ENCODE results near the gene S100B.

The S100B gene

DNA sequence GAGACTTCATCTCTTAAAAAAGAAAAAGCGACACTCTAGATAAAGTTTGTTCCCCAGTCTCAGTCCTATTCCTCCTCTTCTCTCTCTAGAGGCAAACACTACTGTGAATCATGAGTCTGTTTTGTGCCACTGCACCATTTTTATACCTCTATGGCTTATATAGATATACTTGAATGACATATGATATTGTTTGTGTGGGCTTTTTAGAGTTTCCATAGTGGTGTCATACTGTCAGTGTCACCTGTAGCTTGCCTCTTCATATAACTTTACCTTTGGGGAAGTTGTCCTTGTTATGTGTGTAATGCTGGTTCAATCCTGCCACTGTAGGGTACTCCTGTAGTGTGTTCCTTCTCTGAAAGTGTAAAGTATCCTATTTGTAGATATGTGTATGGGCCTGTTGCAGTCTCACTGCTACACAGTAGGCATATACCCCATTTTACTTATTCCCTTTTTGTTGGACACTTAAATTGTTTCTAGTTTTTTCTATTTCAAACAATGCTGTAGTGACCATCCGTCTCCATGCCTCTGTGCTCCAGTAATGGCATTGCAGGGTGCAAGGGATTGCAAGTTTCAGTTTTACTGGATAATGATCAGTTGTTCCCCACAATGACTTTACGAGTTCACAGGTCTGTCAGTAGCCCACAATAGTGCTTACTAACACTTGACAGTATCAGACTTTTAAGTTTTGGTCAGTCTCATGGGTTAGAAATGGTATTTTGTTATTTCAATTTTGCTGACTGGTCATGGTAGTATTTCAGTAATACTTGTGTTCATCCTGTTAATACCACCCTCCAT, 33.3 kb upstream of the S100B start:
- no CpG with 5 or more reads among the region's 3 CpGs for WGBS (ENCODE audit: extremely low coverage, insufficient coverage, low lambda C conversion rate)
- no peaks in the 10 kb centered on the region for H3K36me3 ChIP-seq (ENCODE audit: control insufficient read depth, insufficient read depth, low read length)

DNA sequence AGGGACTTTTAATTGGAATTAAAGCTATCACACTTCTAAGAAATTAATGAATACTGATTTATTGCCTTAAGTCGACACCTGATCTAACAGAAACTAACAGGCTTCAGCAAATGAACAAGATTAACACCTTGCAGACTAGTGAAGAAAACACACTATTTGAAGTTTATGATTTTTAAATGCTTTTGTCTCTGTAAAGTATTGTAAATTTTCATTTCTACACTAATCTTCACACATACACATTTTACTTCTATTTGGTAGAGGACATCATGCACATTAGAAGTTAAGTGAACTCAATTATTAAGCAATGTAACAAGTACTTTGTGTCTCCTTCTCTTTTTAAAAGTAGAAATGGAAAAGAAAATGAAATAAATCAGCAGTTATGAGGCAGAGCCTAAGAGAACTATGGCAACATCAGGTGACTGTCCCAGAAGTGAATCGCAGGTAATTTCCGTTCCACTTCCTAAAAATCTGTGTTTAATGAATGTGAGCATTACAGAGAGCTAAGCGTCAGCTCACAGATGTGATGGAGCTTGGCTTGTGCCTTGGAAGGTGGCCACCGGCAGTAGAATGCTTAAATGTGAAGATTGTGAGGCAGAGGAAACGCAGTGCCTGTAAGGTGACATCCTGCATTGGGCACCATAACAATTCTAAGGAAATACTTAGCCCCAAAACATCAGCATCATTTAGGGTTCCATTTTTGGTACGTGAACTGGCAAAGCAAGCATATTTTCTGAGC, 31.8 kb upstream of the S100B start:
- peak overlapping the region; percentile 92 for H3K4me2 ChIP-seq (ENCODE audit: low read length)
- no peak overlapping the region for H2AK5ac ChIP-seq (ENCODE audit: low read length)
- peaks cover 9% of the 10 kb centered on the region for H3K79me1 ChIP-seq (ENCODE audit: low read length)
- no peak overlapping the region for H3K56ac ChIP-seq (ENCODE audit: low read length)
- no peak overlapping the region for H3K4me3 ChIP-seq (ENCODE audit: low read length)
- no peak overlapping the region for H2BK120ac ChIP-seq (ENCODE audit: low read depth, low read length)
- H3K23ac ChIP-seq (ENCODE audit: low read length), result no peak overlapping the region
- no peak overlapping the region for H3K18ac ChIP-seq (ENCODE audit: low read length)
- H2BK5ac ChIP-seq (ENCODE audit: low read length), result no peak overlapping the region
- H3K79me2 ChIP-seq (ENCODE audit: control insufficient read depth, insufficient read depth, low read length), result peaks cover 5% of the 10 kb centered on the region
- H2BK15ac ChIP-seq (replicated peaks; ENCODE audit: low read depth), result no peak overlapping the region
- H3K4me1 ChIP-seq (ENCODE audit: control insufficient read depth, low read depth, low read length), result no peaks in the 10 kb centered on the region
- no peak overlapping the region for H4K8ac ChIP-seq (ENCODE audit: low read depth, low read length)
- H3K36me3 ChIP-seq (ENCODE audit: control insufficient read depth, insufficient read depth, low read length), result no peaks in the 10 kb centered on the region
- H3K27ac ChIP-seq (ENCODE audit: low read depth, low read length), result no peak overlapping the region
- no peak overlapping the region for H4K5ac ChIP-seq (ENCODE audit: low read length)
- H3K27me3 ChIP-seq (ENCODE audit: insufficient read depth, low read length, poor library complexity), result no peaks in the 10 kb centered on the region
- H3K4ac ChIP-seq (ENCODE audit: low read depth, low read length), result no peak overlapping the region
- WGBS (ENCODE audit: extremely low coverage, insufficient coverage, low lambda C conversion rate), result no CpG with 5 or more reads among the region's 7 CpGs
- no peak for DNase-seq
- peak overlapping the region; percentile 100 for H3K9ac ChIP-seq (ENCODE audit: low read length)

More for the DNA sequence above, 33.3 kb upstream of the S100B start:
- Histone ChIP-seq H3K4me1 (ENCODE audit: control insufficient read depth, low read depth, low read length) (no peaks in the 10 kb centered on the region), H3K79me2 (ENCODE audit: control insufficient read depth, insufficient read depth, low read length) (peaks cover 5% of the 10 kb centered on the region), H3K56ac (ENCODE audit: low read length) (no peak overlapping the region), H2AK5ac (ENCODE audit: low read length) (no peak overlapping the region), H3K4ac (ENCODE audit: low read depth, low read length) (no peak overlapping the region), H3K23ac (ENCODE audit: low read length) (no peak overlapping the region), H2BK120ac (ENCODE audit: low read depth, low read length) (no peak overlapping the region), H2BK5ac (ENCODE audit: low read length) (no peak overlapping the region), H3K18ac (ENCODE audit: low read length) (no peak overlapping the region), H3K4me3 (ENCODE audit: low read length) (no peak overlapping the region), H4K8ac (ENCODE audit: low read depth, low read length) (no peak overlapping the region), H3K27ac (ENCODE audit: low read depth, low read length) (no peak overlapping the region), H4K5ac (ENCODE audit: low read length) (no peak overlapping the region), H3K79me1 (ENCODE audit: low read length) (peaks cover 9% of the 10 kb centered on the region), H3K4me2 (ENCODE audit: low read length) (no peak overlapping the region), H2BK15ac (replicated peaks; ENCODE audit: low read depth) (no peak overlapping the region), H3K9ac (ENCODE audit: low read length) (no peak overlapping the region), H3K27me3 (ENCODE audit: insufficient read depth, low read length, poor library complexity) (no peaks in the 10 kb centered on the region)
- DNase-seq, result no peak

DNA sequence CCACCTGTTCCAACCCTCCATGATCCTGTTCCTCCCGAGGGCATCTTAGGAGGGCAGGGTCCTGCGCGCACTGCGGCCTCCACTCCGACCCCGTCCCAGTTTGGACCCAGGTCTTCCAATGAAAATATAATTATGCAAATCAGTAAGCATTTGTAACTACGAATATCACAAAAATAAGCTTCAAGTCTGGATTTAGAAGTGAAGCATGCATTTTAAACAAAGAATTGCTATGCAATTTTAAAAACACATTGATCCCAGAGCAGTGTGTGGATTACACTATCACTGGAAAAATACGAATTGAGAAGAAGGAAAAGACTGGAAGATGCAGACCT, 31.3 kb upstream of the S100B start:
- Histone ChIP-seq H3K27ac (ENCODE audit: low read depth, low read length) (peak overlapping the region; percentile 74), H3K23ac (ENCODE audit: low read length) (no peak overlapping the region), H2BK120ac (ENCODE audit: low read depth, low read length) (no peak overlapping the region), H2BK15ac (replicated peaks; ENCODE audit: low read depth) (no peak overlapping the region), H4K8ac (ENCODE audit: low read depth, low read length) (no peak overlapping the region), H3K9ac (ENCODE audit: low read length) (peak overlapping the region; percentile 100), H3K18ac (ENCODE audit: low read length) (no peak overlapping the region), H3K36me3 (ENCODE audit: control insufficient read depth, insufficient read depth, low read length) (no peaks in the 10 kb centered on the region), H2AK5ac (ENCODE audit: low read length) (no peak overlapping the region), H3K4ac (ENCODE audit: low read depth, low read length) (no peak overlapping the region), H3K4me3 (ENCODE audit: low read length) (peak overlapping the region; percentile 100), H3K4me1 (ENCODE audit: control insufficient read depth, low read depth, low read length) (no peaks in the 10 kb centered on the region), H3K4me2 (ENCODE audit: low read length) (peak overlapping the region; percentile 92), H3K79me1 (ENCODE audit: low read length) (peaks cover 9% of the 10 kb centered on the region), H3K56ac (ENCODE audit: low read length) (peak overlapping the region; percentile 100), H2BK5ac (ENCODE audit: low read length) (no peak overlapping the region), H3K79me2 (ENCODE audit: control insufficient read depth, insufficient read depth, low read length) (peaks cover 5% of the 10 kb centered on the region), H4K5ac (ENCODE audit: low read length) (no peak overlapping the region), H3K27me3 (ENCODE audit: insufficient read depth, low read length, poor library complexity) (no peaks in the 10 kb centered on the region)
- WGBS (ENCODE audit: extremely low coverage, insufficient coverage, low lambda C conversion rate), result no CpG with 5 or more reads among the region's 8 CpGs
- DNase-seq, result no peak

DNA sequence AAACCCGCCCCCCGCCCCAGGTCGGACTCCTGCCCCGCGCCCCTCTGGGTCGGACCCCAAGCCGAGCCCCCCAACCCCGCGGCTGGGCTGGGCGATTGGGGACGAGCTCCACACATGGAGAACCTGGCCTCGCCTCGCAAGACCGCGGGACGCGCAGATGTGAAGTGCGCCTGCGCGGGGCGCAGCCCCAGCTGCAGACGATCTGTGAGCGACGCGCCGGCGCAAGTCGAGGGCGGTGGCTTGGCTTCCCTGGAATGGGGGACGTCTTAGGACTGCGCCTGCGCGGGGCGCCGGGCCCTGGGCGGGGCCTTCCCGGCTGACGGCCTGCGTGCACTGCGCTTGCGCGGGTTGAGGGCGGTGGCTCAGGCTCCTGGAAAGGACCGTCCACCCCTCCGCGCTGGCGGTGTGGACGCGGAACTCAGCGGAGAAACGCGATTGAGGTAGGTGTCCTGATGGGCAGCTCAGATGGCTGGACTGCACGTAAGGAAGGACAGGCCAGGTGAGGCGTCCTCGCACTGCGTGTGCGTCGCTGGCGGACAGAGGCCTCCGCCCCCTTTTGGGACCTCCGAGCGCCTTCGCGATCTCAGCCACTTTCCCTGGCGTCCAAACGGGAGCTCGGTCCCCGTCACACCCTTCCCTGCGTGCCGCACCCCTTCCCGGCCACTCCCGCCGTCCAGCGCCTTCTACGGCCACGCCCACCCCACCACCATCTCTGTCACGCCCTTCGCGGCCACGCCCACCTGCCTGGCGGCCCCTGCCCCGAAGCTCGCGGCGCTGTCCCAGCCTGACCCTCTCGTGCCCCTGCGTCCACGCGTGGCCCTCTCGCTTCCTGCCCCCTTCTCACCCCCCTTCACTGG, 30.7 kb upstream of the S100B start, which contains the start of gene PRMT2:
PRMT2 (plus strand) TSS at position 351 of the 857 bp plus-strand sequence. CDS start 1,278 bp downstream, outside the sequence.
- peak; percentile 97 for DNase-seq
- H3K18ac ChIP-seq (ENCODE audit: low read length), result peak within 1 kb of the TSS; percentile 85
- H4K8ac ChIP-seq (ENCODE audit: low read depth, low read length), result peak within 1 kb of the TSS; percentile 96
- H2AK5ac ChIP-seq (ENCODE audit: low read length), result peak within 1 kb of the TSS; percentile 96
- peak within 1 kb of the TSS; percentile 39 for H2BK120ac ChIP-seq (ENCODE audit: low read depth, low read length)
- H3K27ac ChIP-seq (ENCODE audit: low read depth, low read length), result peak within 1 kb of the TSS; percentile 74
- H3K4me2 ChIP-seq (ENCODE audit: low read length), result peak within 1 kb of the TSS; percentile 92
- WGBS (ENCODE audit: extremely low coverage, insufficient coverage, low lambda C conversion rate), result no CpG with 5 or more reads among the region's 90 CpGs
- H3K36me3 ChIP-seq (ENCODE audit: control insufficient read depth, insufficient read depth, low read length), result no peaks in the 10 kb centered on the region
- no peak within 1 kb of the TSS for H4K5ac ChIP-seq (ENCODE audit: low read length)
- H3K4ac ChIP-seq (ENCODE audit: low read depth, low read length), result peak within 1 kb of the TSS; percentile 89
- H3K9ac ChIP-seq (ENCODE audit: low read length), result peak within 1 kb of the TSS; percentile 100
- H3K23ac ChIP-seq (ENCODE audit: low read length), result no peak within 1 kb of the TSS
- peak within 1 kb of the TSS; percentile 99 for H2BK5ac ChIP-seq (ENCODE audit: low read length)
- no peaks in the 10 kb centered on the region for H3K27me3 ChIP-seq (ENCODE audit: insufficient read depth, low read length, poor library complexity)
- peaks cover 5% of the 10 kb centered on the region for H3K79me2 ChIP-seq (ENCODE audit: control insufficient read depth, insufficient read depth, low read length)
- peak within 1 kb of the TSS; percentile 100 for H3K56ac ChIP-seq (ENCODE audit: low read length)
- H3K79me1 ChIP-seq (ENCODE audit: low read length), result peaks cover 9% of the 10 kb centered on the region
- H2BK15ac ChIP-seq (replicated peaks; ENCODE audit: low read depth), result no peak within 1 kb of the TSS
- peak within 1 kb of the TSS; percentile 100 for H3K4me3 ChIP-seq (ENCODE audit: low read length)
- no peaks in the 10 kb centered on the region for H3K4me1 ChIP-seq (ENCODE audit: control insufficient read depth, low read depth, low read length)

DNA sequence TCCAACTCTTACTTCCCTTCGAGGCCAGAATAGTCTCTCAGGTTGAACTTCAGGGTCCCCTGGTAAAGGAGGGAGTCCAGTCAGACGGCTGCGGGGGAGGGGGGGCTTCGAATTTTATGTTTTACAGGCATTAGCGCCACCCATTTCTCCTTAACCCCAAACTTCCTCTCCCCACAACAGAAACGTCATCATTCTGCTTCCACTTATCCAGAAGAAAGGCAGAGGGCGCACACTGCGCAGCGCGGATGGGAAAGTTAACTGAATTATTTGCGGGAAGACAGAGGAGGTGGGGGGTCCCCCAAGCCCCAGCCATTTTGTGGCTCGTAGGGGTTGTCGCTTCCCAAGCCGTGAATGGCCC, 30.1 kb upstream of the S100B start:
- peak; percentile 87 for DNase-seq
- no peak overlapping the region for H2BK15ac ChIP-seq (replicated peaks; ENCODE audit: low read depth)

More for the DNA sequence above, 30.1 kb upstream of the S100B start:
- peak overlapping the region; percentile 85 for H3K18ac ChIP-seq (ENCODE audit: low read length)
- H3K4ac ChIP-seq (ENCODE audit: low read depth, low read length), result peak overlapping the region; percentile 77
- no peak overlapping the region for H4K5ac ChIP-seq (ENCODE audit: low read length)
- no peak overlapping the region for H2AK5ac ChIP-seq (ENCODE audit: low read length)
- H3K79me1 ChIP-seq (ENCODE audit: low read length), result peaks cover 9% of the 10 kb centered on the region
- H3K4me1 ChIP-seq (ENCODE audit: control insufficient read depth, low read depth, low read length), result no peaks in the 10 kb centered on the region
- no peak overlapping the region for H3K4me3 ChIP-seq (ENCODE audit: low read length)
- H3K27me3 ChIP-seq (ENCODE audit: insufficient read depth, low read length, poor library complexity), result no peaks in the 10 kb centered on the region
- peak overlapping the region; percentile 77 for H3K9ac ChIP-seq (ENCODE audit: low read length)
- peak overlapping the region; percentile 72 for H3K4me2 ChIP-seq (ENCODE audit: low read length)
- H2BK5ac ChIP-seq (ENCODE audit: low read length), result no peak overlapping the region
- no peaks in the 10 kb centered on the region for H3K36me3 ChIP-seq (ENCODE audit: control insufficient read depth, insufficient read depth, low read length)
- H4K8ac ChIP-seq (ENCODE audit: low read depth, low read length), result peak overlapping the region; percentile 96
- peaks cover 5% of the 10 kb centered on the region for H3K79me2 ChIP-seq (ENCODE audit: control insufficient read depth, insufficient read depth, low read length)
- H3K23ac ChIP-seq (ENCODE audit: low read length), result no peak overlapping the region
- WGBS (ENCODE audit: extremely low coverage, insufficient coverage, low lambda C conversion rate), result no CpG with 5 or more reads among the region's 14 CpGs
- peak overlapping the region; percentile 39 for H2BK120ac ChIP-seq (ENCODE audit: low read depth, low read length)
- peak overlapping the region; percentile 86 for H3K56ac ChIP-seq (ENCODE audit: low read length)
- peak overlapping the region; percentile 32 for H3K27ac ChIP-seq (ENCODE audit: low read depth, low read length)

All from mesendoderm (in vitro differentiated cells).